Measurements from ENCODE around the gene MPIG6B. TPM values are rescaled to one million over a fixed set of nuclear protein-coding genes. Genes with fewer than 3 reads are reported as not detected.

MPIG6B gene
- total RNA-seq, 1 experiment from 2014 or later, result 0.47 TPM

- DNase-seq, result no peak
- peaks cover 2% of the 10 kb centered on the region; the same call in 1 of the 2 replicates for H3K4me1 ChIP-seq
- no peak overlapping the region for H3K4me3 ChIP-seq
- no peaks in the 10 kb centered on the region for H3K9me3 ChIP-seq (replicated peaks)
- no peak overlapping the region for H3K27ac ChIP-seq
- no peaks in the 10 kb centered on the region for H3K27me3 ChIP-seq
- no peaks in the 10 kb centered on the region for H3K36me3 ChIP-seq
These were observed 48.8 kb downstream of the MPIG6B start for GRCh38 chr6:31771992-31772358.

DNA sequence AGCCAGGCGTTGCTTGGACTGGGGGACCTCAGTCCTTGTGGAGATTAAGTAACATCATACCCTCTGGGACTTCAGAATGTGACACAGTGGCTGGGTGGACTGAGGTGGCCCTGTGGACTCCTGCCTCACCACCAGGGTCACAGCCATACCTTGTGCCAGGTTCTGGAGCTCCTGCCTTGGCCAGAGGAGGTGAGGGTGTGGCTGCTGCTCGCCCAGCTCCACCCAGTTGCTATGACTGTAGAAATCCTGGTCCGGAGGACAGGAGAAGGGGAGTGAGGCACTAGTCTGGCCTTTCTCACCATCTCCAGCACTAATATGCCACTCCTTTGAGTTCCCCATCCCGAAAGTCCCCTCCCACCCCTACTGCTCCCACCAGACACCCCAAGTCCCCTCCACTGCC lies 52.0 kb downstream of the MPIG6B start:
- no peaks in the 10 kb centered on the region for H3K9me3 ChIP-seq (replicated peaks)
- H3K36me3 ChIP-seq, result peaks cover 3% of the 10 kb centered on the region
- no peak for DNase-seq
- peaks cover 3% of the 10 kb centered on the region; the same call in 1 of the 2 replicates for H3K4me1 ChIP-seq
- no peak overlapping the region for H3K27ac ChIP-seq
- H3K27me3 ChIP-seq, result no peaks in the 10 kb centered on the region
- no peak overlapping the region for H3K4me3 ChIP-seq

DNA sequence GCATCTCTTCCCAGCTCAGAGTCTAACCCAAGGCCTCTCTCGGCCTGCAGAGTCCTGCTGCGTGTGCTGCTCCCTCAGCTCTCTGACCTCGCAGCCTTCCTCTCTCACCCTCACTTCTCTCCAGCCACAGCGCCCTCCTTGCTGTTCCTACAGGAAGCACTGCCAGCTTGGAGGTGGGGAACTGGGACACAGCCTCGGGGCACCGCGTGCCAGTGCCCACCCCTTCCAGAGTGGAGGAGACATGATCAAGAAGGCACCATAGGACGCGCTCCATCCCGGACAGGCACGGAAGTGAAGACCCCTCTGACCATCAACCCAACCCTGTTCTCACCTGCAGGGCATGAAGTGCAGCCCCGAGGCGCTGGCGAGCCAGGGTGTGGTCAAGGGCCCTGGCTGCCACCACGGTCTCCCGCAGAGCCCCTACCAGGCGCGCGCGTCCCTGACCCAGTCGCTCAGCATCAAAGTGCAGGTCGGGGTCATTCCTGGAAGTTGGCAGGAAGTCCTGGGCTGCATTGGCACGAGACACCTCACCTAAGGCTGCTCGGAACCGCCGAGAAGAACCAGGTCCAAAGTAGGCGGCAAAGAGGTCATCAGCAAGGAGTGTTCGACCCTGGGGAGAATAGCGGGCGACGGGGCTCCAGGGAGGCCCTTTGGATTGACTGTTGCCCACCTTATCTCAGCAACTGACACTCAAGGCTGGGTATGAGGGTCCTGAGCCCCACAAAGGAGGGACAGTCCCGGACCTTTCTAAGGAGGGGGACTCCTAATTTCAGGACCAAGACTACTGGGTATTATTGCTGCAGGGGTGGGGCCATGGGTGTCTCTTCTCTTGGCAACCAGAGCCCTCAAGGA lies 52.7 kb downstream of the MPIG6B start:
- Histone ChIP-seq H3K27ac (no peak overlapping the region), H3K36me3 (peaks cover 10% of the 10 kb centered on the region), H3K4me3 (no peak overlapping the region), H3K4me1 (peaks cover 3% of the 10 kb centered on the region; the same call in 1 of the 2 replicates), H3K27me3 (no peaks in the 10 kb centered on the region), H3K9me3 (replicated peaks) (no peaks in the 10 kb centered on the region)
- no peak for DNase-seq

Other genes starting within 250 kb of the MPIG6B start
- not detected in 2 replicates for gene MICB, start 225.2 kb upstream of the MPIG6B start, total RNA-seq (2014; rRNA removed; shearing (Covaris generic))
- gene MCCD1, start 194.4 kb upstream of the MPIG6B start, total RNA-seq (2014; rRNA removed; shearing (Covaris generic)), result not detected in 2 replicates
- gene DDX39B, start 181.4 kb upstream of the MPIG6B start, total RNA-seq (2014; rRNA removed; shearing (Covaris generic)), result 673 and 762 TPM in 2 replicates
- 0.91 and 1.4 TPM in 2 replicates for gene ATP6V1G2, start 176.8 kb upstream of the MPIG6B start, total RNA-seq (2014; rRNA removed; shearing (Covaris generic))
- 8.5 and 10.6 TPM in 2 replicates for gene NFKBIL1, start 175.8 kb upstream of the MPIG6B start, total RNA-seq (2014; rRNA removed; shearing (Covaris generic))
- gene LTA, start 151.1 kb upstream of the MPIG6B start, total RNA-seq (2014; rRNA removed; shearing (Covaris generic)), result not detected in 2 replicates
- not detected in 2 replicates for gene TNF, start 147.8 kb upstream of the MPIG6B start, total RNA-seq (2014; rRNA removed; shearing (Covaris generic))
- gene LTB, start 140.9 kb upstream of the MPIG6B start, total RNA-seq (2014; rRNA removed; shearing (Covaris generic)), result not detected in 2 replicates
- gene LST1, start 137.1 kb upstream of the MPIG6B start, total RNA-seq (2014; rRNA removed; shearing (Covaris generic)), result not detected in 2 replicates
- not detected in 2 replicates for gene NCR3, start 130.4 kb upstream of the MPIG6B start, total RNA-seq (2014; rRNA removed; shearing (Covaris generic))
- not detected in 2 replicates for gene AIF1, start 108.1 kb upstream of the MPIG6B start, total RNA-seq (2014; rRNA removed; shearing (Covaris generic))
- 98.7 and 109 TPM in 2 replicates for gene PRRC2A, start 102.7 kb upstream of the MPIG6B start, total RNA-seq (2014; rRNA removed; shearing (Covaris generic))
- 165 and 188 TPM in 2 replicates for gene BAG6, start 70.7 kb upstream of the MPIG6B start, total RNA-seq (2014; rRNA removed; shearing (Covaris generic))
- gene APOM, start 67.5 kb upstream of the MPIG6B start, total RNA-seq (2014; rRNA removed; shearing (Covaris generic)), result 1.8 and 2.0 TPM in 2 replicates
- gene C6orf47, start 62.6 kb upstream of the MPIG6B start, total RNA-seq (2014; rRNA removed; shearing (Covaris generic)), result 17.6 and 19.0 TPM in 2 replicates
- gene GPANK1, start 58.4 kb upstream of the MPIG6B start, total RNA-seq (2014; rRNA removed; shearing (Covaris generic)), result 19.5 and 23.6 TPM in 2 replicates
- gene CSNK2B, start 57.3 kb upstream of the MPIG6B start, total RNA-seq (2014; rRNA removed; shearing (Covaris generic)), result 197 and 208 TPM in 2 replicates
- 3.2 and 7.0 TPM in 2 replicates for gene LY6G5B, start 53.4 kb upstream of the MPIG6B start, total RNA-seq (2014; rRNA removed; shearing (Covaris generic))
- gene LY6G5C, start 42.3 kb upstream of the MPIG6B start, total RNA-seq (2014; rRNA removed; shearing (Covaris generic)), result 0.25 and 1.6 TPM in 2 replicates
- 18.8 and 22.4 TPM in 2 replicates for gene ABHD16A, start 20.0 kb upstream of the MPIG6B start, total RNA-seq (2014; rRNA removed; shearing (Covaris generic))
- not detected in 2 replicates for gene LY6G6F, start 16.5 kb upstream of the MPIG6B start, total RNA-seq (2014; rRNA removed; shearing (Covaris generic))
- gene LY6G6D, start 8.0 kb upstream of the MPIG6B start, total RNA-seq (2014; rRNA removed; shearing (Covaris generic)), result not detected in 2 replicates
- gene LY6G6C, start 1.6 kb upstream of the MPIG6B start, total RNA-seq (2014; rRNA removed; shearing (Covaris generic)), result not detected in 2 replicates
- gene DDAH2, start 5.9 kb downstream of the MPIG6B start, total RNA-seq (2014; rRNA removed; shearing (Covaris generic)), result 39.1 and 42.7 TPM in 2 replicates
- gene CLIC1, start 13.2 kb downstream of the MPIG6B start, total RNA-seq (2014; rRNA removed; shearing (Covaris generic)), result 210 and 234 TPM in 2 replicates
- gene MSH5, start 16.6 kb downstream of the MPIG6B start, total RNA-seq (2014; rRNA removed; shearing (Covaris generic)), result 12.9 and 13.4 TPM in 2 replicates
- 0.89 and 1.4 TPM in 2 replicates for gene SAPCD1, start 39.3 kb downstream of the MPIG6B start, total RNA-seq (2014; rRNA removed; shearing (Covaris generic))
- 0.28 and 0.34 TPM in 2 replicates for gene VWA7, start 54.0 kb downstream of the MPIG6B start, total RNA-seq (2014; rRNA removed; shearing (Covaris generic))
- gene VARS1, start 72.4 kb downstream of the MPIG6B start, total RNA-seq (2014; rRNA removed; shearing (Covaris generic)), result 42.5 and 45.8 TPM in 2 replicates
- gene LSM2, start 83.6 kb downstream of the MPIG6B start, total RNA-seq (2014; rRNA removed; shearing (Covaris generic)), result 90.1 and 106 TPM in 2 replicates
- 0.10 and 0.14 TPM in 2 replicates for gene HSPA1L, start 91.9 kb downstream of the MPIG6B start, total RNA-seq (2014; rRNA removed; shearing (Covaris generic))
- 0.56 TPM in 1 of 2 replicates, not detected in the other for gene HSPA1A, start 92.2 kb downstream of the MPIG6B start, total RNA-seq (2014; rRNA removed; shearing (Covaris generic))
- gene HSPA1B, start 104.4 kb downstream of the MPIG6B start, total RNA-seq (2014; rRNA removed; shearing (Covaris generic)), result 106 and 118 TPM in 2 replicates
- gene NEU1, start 139.4 kb downstream of the MPIG6B start, total RNA-seq (2014; rRNA removed; shearing (Covaris generic)), result 21.2 and 23.3 TPM in 2 replicates
- 0.12 TPM in 1 of 2 replicates, not detected in the other for gene SLC44A4, start 155.6 kb downstream of the MPIG6B start, total RNA-seq (2014; rRNA removed; shearing (Covaris generic))
- gene EHMT2, start 174.3 kb downstream of the MPIG6B start, total RNA-seq (2014; rRNA removed; shearing (Covaris generic)), result 42.1 and 48.4 TPM in 2 replicates
- gene ZBTB12, start 178.7 kb downstream of the MPIG6B start, total RNA-seq (2014; rRNA removed; shearing (Covaris generic)), result 4.8 and 5.4 TPM in 2 replicates
- 1.2 and 1.5 TPM in 2 replicates for gene C2, start 204.3 kb downstream of the MPIG6B start, total RNA-seq (2014; rRNA removed; shearing (Covaris generic))
- gene CFB, start 222.7 kb downstream of the MPIG6B start, total RNA-seq (2014; rRNA removed; shearing (Covaris generic)), result not detected in 2 replicates
- 66.3 and 70.1 TPM in 2 replicates for gene NELFE, start 235.6 kb downstream of the MPIG6B start, total RNA-seq (2014; rRNA removed; shearing (Covaris generic))
- gene SKIC2, start 235.8 kb downstream of the MPIG6B start, total RNA-seq (2014; rRNA removed; shearing (Covaris generic)), result 27.3 and 37.4 TPM in 2 replicates
- 13.8 and 17.8 TPM in 2 replicates for gene DXO, start 248.8 kb downstream of the MPIG6B start, total RNA-seq (2014; rRNA removed; shearing (Covaris generic))

All from SJCRH30 (cell line).